Cardiac fibroblast (primary cell): Measurements from ENCODE around the gene CD28.
"Not testable (repeated sequence)": the region's sequence is repeated elsewhere in the genome, so short reads cannot be mapped to it uniquely, and the experiment has no call there.

Source experiments
- DNase-seq, 2 donors: peaks; one replicate each; pipeline versions ENCODE4 v3.0.0 to v3.0.0-alpha.2; 2010; ENCODE audit warnings: low read depth in 2 of 2
- H3K4me3 ChIP-seq, 2 donors: replicated peaks in 1 of 2; 1 replicate in 1 of 2; 2 replicates in 1 of 2; pipeline ENCODE4 v1.5.1; 2011; ENCODE audit warnings: low read depth in 2 of 2, low read length in 2 of 2, mild to moderate bottlenecking in 2 of 2, moderate library complexity in 1 of 2
- CTCF ChIP-seq: IDR thresholded peaks from one replicate; pipeline ENCODE4 v1.5.1; 2011; ENCODE audit warnings: low read depth, mild to moderate bottlenecking, low read length, inconsistent platforms

Gene CD28

GRCh38 chr2:203690441-203691047, 15.9 kb upstream of the CD28 start:
- DNase-seq: peak in 1 of 2 donors; percentile 42

GRCh38 chr2:203691149-203691548, 15.3 kb upstream of the CD28 start:
- DNase-seq: peak in 1 of 2 donors; percentile 49
- no peak for TF ChIP-seq CTCF
- no peak overlapping the region for H3K4me3 ChIP-seq

More at GRCh38 chr2:203690441-203691047, 15.9 kb upstream of the CD28 start:
- no peak overlapping the region for H3K4me3 ChIP-seq
- TF ChIP-seq CTCF: no peak

GRCh38 chr2:203692031-203692710, 14.3 kb upstream of the CD28 start:
- no peak for TF ChIP-seq CTCF
- peak in 1 of 2 donors; percentile 83 for DNase-seq
- no peak overlapping the region for H3K4me3 ChIP-seq

- TF ChIP-seq CTCF: no peak
- no peak for DNase-seq
- H3K4me3 ChIP-seq: no peak overlapping the region
Measured at GRCh38 chr2:203693242-203693879, 13.1 kb upstream of the CD28 start.

- no peak overlapping the region for H3K4me3 ChIP-seq
- no peak for DNase-seq
- no peak for TF ChIP-seq CTCF
Measured at GRCh38 chr2:203694191-203694590, 12.2 kb upstream of the CD28 start.

GRCh38 chr2:203697190-203697589, 9.2 kb upstream of the CD28 start:
- no peak overlapping the region for H3K4me3 ChIP-seq
- DNase-seq: no peak
- TF ChIP-seq CTCF: no peak

GRCh38 chr2:203697763-203698162, 8.7 kb upstream of the CD28 start:
- not testable (repeated sequence) for DNase-seq, H3K4me3 ChIP-seq

- H3K4me3 ChIP-seq, DNase-seq: not testable (repeated sequence)
Measured at GRCh38 chr2:203698410-203698809, 8.0 kb upstream of the CD28 start.
